Endothelial cell of umbilical vein (primary cell): Measurements from ENCODE around the gene CAPNS2. TPM values are rescaled to one million over a fixed set of nuclear protein-coding genes. Genes with fewer than 3 reads are reported as not detected.

ENCODE experiments used
- BruUV-seq: library from RNA; stranded (reverse); fragments of 400-500 nt; replicated peaks from 2 replicates; lab custom pipeline; 2021; lab: Mats Ljungman, UMichigan
- CTCF ChIA-PET: fragments of 300-600, 350-600 bp; sonication (Branson Sonifier 250); formaldehyde crosslinking; loops from one replicate; lab custom pipeline; 2021; ENCODE audit warnings: antibody characterized with exemption, inconsistent platforms; lab: Charles Lee
- POLR2A ChIA-PET: fragments of 300-600, 350-600 bp; sonication (Branson Sonifier 250); formaldehyde crosslinking; loops from one replicate; lab custom pipeline; 2021; ENCODE audit warnings: antibody characterized with exemption, inconsistent platforms; lab: Charles Lee
- DNase-seq: peaks from one replicate; pipeline ENCODE4 v3.0.0-alpha.2; 2011; ENCODE audit warnings: low read depth, low spot score
- FAIRE-seq: peaks from 2 replicates; lab custom pipeline; 2011; peaks lifted over from hg19 to GRCh38; lab: Jason Lieb, UNC
- H2AFZ ChIP-seq: 2 replicates; pipeline ENCODE4 v1.6.0; 2012; ENCODE audit warnings: low read depth, low read length, control low read depth, inconsistent platforms
- H3K27ac ChIP-seq: 2 replicates; pipeline ENCODE4 v1.5.1; 2011; ENCODE audit warnings: low read depth, mild to moderate bottlenecking, control low read depth, low read length, moderate library complexity; ENCODE audit not compliant: insufficient read depth
- H3K27me3 ChIP-seq, 2 experiments: 2 replicates each; pipeline versions ENCODE4 v1.6.0 to v1.6.1; 2011; ENCODE audit warnings: low read length in 2 of 2, mixed read lengths in 1 of 2; ENCODE audit not compliant: control insufficient read depth in 2 of 2, insufficient read depth in 2 of 2
- H3K36me3 ChIP-seq, 2 experiments: 2 replicates in 1 of 2; 3 replicates in 1 of 2; pipeline ENCODE4 v1.5.1; 2011; ENCODE audit warnings: low read length in 2 of 2, mild to moderate bottlenecking in 1 of 2, moderate library complexity in 1 of 2; ENCODE audit not compliant: control insufficient read depth in 2 of 2, insufficient read depth in 2 of 2; ENCODE audit errors: extremely low read depth in 1 of 2
- H3K4me1 ChIP-seq: 3 replicates; pipeline ENCODE4 v1.5.1; 2011; ENCODE audit warnings: mild to moderate bottlenecking, low read length; ENCODE audit not compliant: control insufficient read depth, insufficient read depth; ENCODE audit errors: extremely low read depth
- H3K4me2 ChIP-seq: 2 replicates; pipeline ENCODE4 v1.6.1; 2011; ENCODE audit warnings: low read length, control low read depth, mixed read lengths; ENCODE audit not compliant: insufficient read depth
- H3K4me3 ChIP-seq, 3 experiments: fragments of 200-600 bp in 1 of 3; sonication (generic), shearing (Covaris generic) in 1 of 3; replicated peaks in 1 of 3; 2 replicates each; pipeline ENCODE4 v1.5.1; 2011 to 2016; ENCODE audit warnings: control low read depth in 3 of 3, low read length in 3 of 3, mild to moderate bottlenecking in 2 of 3, inconsistent platforms in 1 of 3, low read depth in 1 of 3, moderate library complexity in 1 of 3; ENCODE audit not compliant: insufficient read depth in 1 of 3
- H3K79me2 ChIP-seq: 2 replicates; pipeline ENCODE4 v1.6.0; 2012; ENCODE audit warnings: low read length, inconsistent platforms; ENCODE audit not compliant: control insufficient read depth, insufficient read depth
- H3K9ac ChIP-seq: replicated peaks from 2 replicates; pipeline ENCODE3; 2011; ENCODE audit warnings: low read length, control low read depth; ENCODE audit not compliant: insufficient read depth; ENCODE audit errors: extremely low read depth
- H3K9me1 ChIP-seq: replicated peaks from 3 replicates; pipeline ENCODE4 v1.6.0; 2011; ENCODE audit warnings: mild to moderate bottlenecking, low read length; ENCODE audit not compliant: control insufficient read depth, insufficient read depth; ENCODE audit errors: extremely low read depth
- H3K9me3 ChIP-seq: replicated peaks from 2 replicates; pipeline ENCODE4 v1.5.1; 2012; ENCODE audit warnings: low read length, inconsistent platforms; ENCODE audit not compliant: control insufficient read depth, insufficient read depth
- H4K20me1 ChIP-seq: replicated peaks from 2 replicates; pipeline ENCODE3; 2011; ENCODE audit warnings: mild to moderate bottlenecking, low read length; ENCODE audit not compliant: control insufficient read depth, insufficient read depth; ENCODE audit errors: extremely low read depth
- EZH2 ChIP-seq: IDR thresholded peaks from 2 replicates; pipeline ENCODE4 v1.6.1; 2012; ENCODE audit warnings: borderline replicate concordance, low read depth, mild to moderate bottlenecking, moderate library complexity, low read length, inconsistent platforms; ENCODE audit not compliant: severe bottlenecking
- FOS ChIP-seq: IDR thresholded peaks from 2 replicates; pipeline ENCODE4 v1.6.1; 2011; ENCODE audit warnings: mild to moderate bottlenecking, low read length, moderate library complexity, borderline replicate concordance; ENCODE audit not compliant: insufficient read depth
- GATA2 ChIP-seq: IDR thresholded peaks from 2 replicates; pipeline ENCODE4 v1.7.0; 2011; ENCODE audit warnings: low read depth, mild to moderate bottlenecking, moderate library complexity, mixed read lengths, low read length; ENCODE audit not compliant: insufficient read length, insufficient read depth
- JUN ChIP-seq: IDR thresholded peaks from 2 replicates; pipeline ENCODE4 v1.6.1; 2011; ENCODE audit warnings: borderline replicate concordance, low read depth; ENCODE audit not compliant: insufficient read length, insufficient read depth
- POLR2A ChIP-seq: IDR thresholded peaks from 2 replicates; pipeline ENCODE4 v1.6.1; 2012; ENCODE audit warnings: low read depth, mild to moderate bottlenecking, control low read depth, low read length
- POLR2AphosphoS5 ChIP-seq: IDR thresholded peaks from 2 replicates; pipeline ENCODE4 v1.6.1; 2012; ENCODE audit warnings: low read depth, mild to moderate bottlenecking, control low read depth, low read length, moderate library complexity; ENCODE audit not compliant: insufficient read depth
- dilution Hi-C: fragments of 300-500 bp; cut with MboI; formaldehyde crosslinking; loops from one replicate; pipeline ENCODE4 v1.15.0; 2019; ENCODE audit warnings: low sequenced_read_pairs; ENCODE audit not compliant: extremely low pct_ligation_motif_present
- intact Hi-C: fragments of 100-400 bp; cut with micrococcal nuclease; formaldehyde crosslinking; loops from one replicate; pipeline ENCODE4 v1.10.0; 2022
- polyA plus RNA-seq, 4 experiments: library from polyadenylated mRNA; depleted of rRNA in 3 of 4; stranded (reverse) in 3 of 4; unstranded in 1 of 4; fragments of >200 nt; gene quantifications; 2 replicates each; pipeline versions ENCODE4 v1.2.1 to v1.2.3, GENCODE V29; 2011 to 2012; ENCODE audit warnings: missing spikeins in 1 of 4
- total RNA-seq: library from RNA; stranded (reverse); gene quantifications from 2 replicates; pipeline ENCODE4 v1.2.3, GENCODE V29; 2021
- TF ChIP-seq, protein P1 (sequence below), 2 donors: IDR thresholded peaks; 1 replicate in 1 of 2; 2 replicates in 1 of 2; pipeline ENCODE4 v1.5.1; 2011; ENCODE audit warnings: low read length in 2 of 2, mild to moderate bottlenecking in 2 of 2, moderate library complexity in 2 of 2, control low read depth in 1 of 2, inconsistent platforms in 1 of 2, low read depth in 1 of 2; ENCODE audit not compliant: insufficient read depth in 1 of 2; ENCODE audit errors: extremely low read depth in 1 of 2
- TF ChIP-seq, protein P2 (sequence below): IDR thresholded peaks from 2 replicates; pipeline ENCODE4 v1.6.1; 2011; ENCODE audit not compliant: insufficient read depth, insufficient read length

Gene CAPNS2
- total and polyA plus RNA-seq, 2 donors (not counting 3 experiments of a cell fraction or from before 2014, with no cell fraction given), result 1.4 to 3.2 TPM

- Histone ChIP-seq H3K36me3 (peaks cover 23 to 35% of the 10 kb centered on the region in 2 experiments), H3K4me2 (no peak overlapping the region), H3K4me1 (no peaks in the 10 kb centered on the region), H3K9me3 (no peaks in the 10 kb centered on the region), H3K9ac (no peak overlapping the region), H3K9me1 (no peaks in the 10 kb centered on the region), H3K27me3 (no peaks in the 10 kb centered on the region), H2AFZ (no peak overlapping the region), H3K79me2 (no peaks in the 10 kb centered on the region), H4K20me1 (no peaks in the 10 kb centered on the region), H3K4me3 (no peak overlapping the region), H3K27ac (no peak overlapping the region)
- intact Hi-C loops, result no loop called here
- POLR2A ChIA-PET, result no interaction called here
- CTCF ChIA-PET, result interaction anchor here (1.2 to 1.4 kb wide), 2 partner anchors 81 to 112 kb away, joined by 3 to 4 read pairs; no protein-coding TSS in a partner anchor
- DNase-seq (no peak), FAIRE-seq (no peak)
- no TSS peak for BruUV-seq
- dilution Hi-C loops, result no loop called here
- TF ChIP-seq POLR2AphosphoS5 (no peak), GATA2 (no peak), POLR2A (no peak), FOS (no peak), JUN (no peak), EZH2 (no peak)
- TF ChIP-seq, protein P1, sequence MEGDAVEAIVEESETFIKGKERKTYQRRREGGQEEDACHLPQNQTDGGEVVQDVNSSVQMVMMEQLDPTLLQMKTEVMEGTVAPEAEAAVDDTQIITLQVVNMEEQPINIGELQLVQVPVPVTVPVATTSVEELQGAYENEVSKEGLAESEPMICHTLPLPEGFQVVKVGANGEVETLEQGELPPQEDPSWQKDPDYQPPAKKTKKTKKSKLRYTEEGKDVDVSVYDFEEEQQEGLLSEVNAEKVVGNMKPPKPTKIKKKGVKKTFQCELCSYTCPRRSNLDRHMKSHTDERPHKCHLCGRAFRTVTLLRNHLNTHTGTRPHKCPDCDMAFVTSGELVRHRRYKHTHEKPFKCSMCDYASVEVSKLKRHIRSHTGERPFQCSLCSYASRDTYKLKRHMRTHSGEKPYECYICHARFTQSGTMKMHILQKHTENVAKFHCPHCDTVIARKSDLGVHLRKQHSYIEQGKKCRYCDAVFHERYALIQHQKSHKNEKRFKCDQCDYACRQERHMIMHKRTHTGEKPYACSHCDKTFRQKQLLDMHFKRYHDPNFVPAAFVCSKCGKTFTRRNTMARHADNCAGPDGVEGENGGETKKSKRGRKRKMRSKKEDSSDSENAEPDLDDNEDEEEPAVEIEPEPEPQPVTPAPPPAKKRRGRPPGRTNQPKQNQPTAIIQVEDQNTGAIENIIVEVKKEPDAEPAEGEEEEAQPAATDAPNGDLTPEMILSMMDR (IDR thresholded peaks at IDR 0.05; ENCODE audit: extremely low read depth in 1 of 2, insufficient read depth in 1 of 2, low read depth in 1 of 2, low read length in 2 of 2), result no peak
- TF ChIP-seq, protein P2, sequence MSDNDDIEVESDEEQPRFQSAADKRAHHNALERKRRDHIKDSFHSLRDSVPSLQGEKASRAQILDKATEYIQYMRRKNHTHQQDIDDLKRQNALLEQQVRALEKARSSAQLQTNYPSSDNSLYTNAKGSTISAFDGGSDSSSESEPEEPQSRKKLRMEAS, result no peak
Observed at GRCh38 chr16:55576384-55576783, 9.9 kb downstream of the CAPNS2 start.
